ENCODE data around the gene SPTBN1.

The SPTBN1 gene

DNA sequence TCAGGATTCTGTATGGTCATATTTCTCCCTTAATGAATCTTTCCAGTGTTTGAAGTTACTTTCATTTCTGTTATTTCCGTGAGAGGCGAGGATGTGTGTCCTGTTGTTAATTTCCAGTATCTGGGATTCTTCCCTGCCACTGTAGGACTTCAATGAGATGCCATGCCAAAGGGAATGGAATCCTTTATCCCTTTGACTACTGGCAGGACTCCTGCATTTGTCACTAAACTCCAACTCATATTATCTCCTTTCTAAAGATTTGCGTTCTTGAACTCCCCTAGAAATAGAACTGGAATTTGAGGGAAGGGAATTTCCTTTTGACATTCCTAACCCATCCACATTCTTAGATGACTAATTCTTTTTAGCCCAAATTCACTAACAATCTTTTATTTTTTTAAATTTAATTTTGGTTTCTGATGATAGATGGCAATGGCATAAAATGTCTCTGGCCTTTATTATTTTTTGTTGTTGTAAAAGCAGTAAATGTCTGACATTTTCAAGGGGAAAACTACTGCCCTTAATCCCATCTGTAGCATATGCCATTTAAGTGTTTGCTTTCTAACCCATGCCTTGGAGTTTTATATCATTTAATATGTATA, 179.5 kb downstream of the SPTBN1 start:
- TF ChIP-seq, protein P1, sequence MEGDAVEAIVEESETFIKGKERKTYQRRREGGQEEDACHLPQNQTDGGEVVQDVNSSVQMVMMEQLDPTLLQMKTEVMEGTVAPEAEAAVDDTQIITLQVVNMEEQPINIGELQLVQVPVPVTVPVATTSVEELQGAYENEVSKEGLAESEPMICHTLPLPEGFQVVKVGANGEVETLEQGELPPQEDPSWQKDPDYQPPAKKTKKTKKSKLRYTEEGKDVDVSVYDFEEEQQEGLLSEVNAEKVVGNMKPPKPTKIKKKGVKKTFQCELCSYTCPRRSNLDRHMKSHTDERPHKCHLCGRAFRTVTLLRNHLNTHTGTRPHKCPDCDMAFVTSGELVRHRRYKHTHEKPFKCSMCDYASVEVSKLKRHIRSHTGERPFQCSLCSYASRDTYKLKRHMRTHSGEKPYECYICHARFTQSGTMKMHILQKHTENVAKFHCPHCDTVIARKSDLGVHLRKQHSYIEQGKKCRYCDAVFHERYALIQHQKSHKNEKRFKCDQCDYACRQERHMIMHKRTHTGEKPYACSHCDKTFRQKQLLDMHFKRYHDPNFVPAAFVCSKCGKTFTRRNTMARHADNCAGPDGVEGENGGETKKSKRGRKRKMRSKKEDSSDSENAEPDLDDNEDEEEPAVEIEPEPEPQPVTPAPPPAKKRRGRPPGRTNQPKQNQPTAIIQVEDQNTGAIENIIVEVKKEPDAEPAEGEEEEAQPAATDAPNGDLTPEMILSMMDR (conservative IDR thresholded peaks at IDR 0.05): no peak
- TF ChIP-seq ZFX (IDR thresholded peaks at IDR 0.05): no peak
- no peak overlapping the region for H3K27ac ChIP-seq

DNA sequence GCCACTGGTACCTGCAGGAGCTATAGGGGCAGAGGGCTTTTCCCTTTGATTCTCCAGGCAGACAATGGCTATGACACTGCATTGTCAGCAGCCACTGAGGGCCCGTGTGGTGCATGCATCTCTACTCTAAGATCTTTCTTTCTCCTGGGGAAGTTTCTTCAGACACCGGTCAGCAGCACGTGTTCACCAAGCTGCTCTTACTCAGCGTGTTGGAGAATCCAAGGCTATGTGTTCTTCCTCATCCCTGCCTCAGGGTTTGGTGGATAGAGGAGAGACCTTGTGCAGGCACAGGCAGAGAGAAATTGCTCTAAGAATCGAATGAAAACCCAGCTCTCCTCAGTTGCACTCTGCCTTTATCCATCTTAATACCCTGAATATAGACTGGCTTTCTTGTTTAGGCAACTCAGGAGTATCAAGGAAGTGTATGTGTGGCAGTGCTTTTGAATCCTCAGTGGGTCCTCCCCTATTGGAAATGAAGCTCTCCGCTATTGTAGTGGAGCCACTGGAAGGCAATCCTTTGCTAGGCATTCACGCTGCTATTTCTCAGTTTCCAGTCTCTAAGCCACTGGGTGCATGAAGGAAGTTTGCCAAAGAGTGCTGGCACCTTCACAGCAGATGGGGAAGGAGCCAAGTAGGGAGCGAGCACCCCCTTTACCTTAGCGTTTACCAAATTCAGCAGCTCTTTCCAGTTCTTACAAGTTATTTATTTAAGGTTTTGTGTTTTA, 180.4 kb downstream of the SPTBN1 start:
- no peak overlapping the region for H3K27ac ChIP-seq

DNA sequence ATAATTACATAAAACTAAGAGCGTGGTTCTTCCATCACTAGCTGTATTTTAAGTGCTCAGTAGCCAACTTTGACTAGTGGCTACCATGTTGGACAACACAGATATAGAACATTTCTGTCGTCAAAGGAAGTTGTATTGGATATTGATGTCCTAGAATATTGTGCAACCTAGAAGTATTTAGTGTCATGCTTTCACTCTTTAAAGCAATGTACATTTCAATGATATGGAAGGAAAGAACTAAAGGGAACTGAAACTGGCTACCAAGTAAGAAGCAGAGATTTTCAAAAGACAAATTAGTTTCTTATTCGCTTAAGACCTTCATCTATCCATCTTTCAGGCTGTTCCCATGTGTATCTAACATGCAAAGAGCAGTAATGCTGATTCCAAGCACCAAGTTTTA, 182.0 kb downstream of the SPTBN1 start:
- no peak for TF ChIP-seq ZFX (IDR thresholded peaks at IDR 0.05)
- TF ChIP-seq, protein P1 (conservative IDR thresholded peaks at IDR 0.05): no peak
- H3K27ac ChIP-seq: no peak overlapping the region

More for the DNA sequence above, 180.4 kb downstream of the SPTBN1 start:
- TF ChIP-seq ZFX (IDR thresholded peaks at IDR 0.05): no peak
- TF ChIP-seq, protein P1 (conservative IDR thresholded peaks at IDR 0.05): no peak

DNA sequence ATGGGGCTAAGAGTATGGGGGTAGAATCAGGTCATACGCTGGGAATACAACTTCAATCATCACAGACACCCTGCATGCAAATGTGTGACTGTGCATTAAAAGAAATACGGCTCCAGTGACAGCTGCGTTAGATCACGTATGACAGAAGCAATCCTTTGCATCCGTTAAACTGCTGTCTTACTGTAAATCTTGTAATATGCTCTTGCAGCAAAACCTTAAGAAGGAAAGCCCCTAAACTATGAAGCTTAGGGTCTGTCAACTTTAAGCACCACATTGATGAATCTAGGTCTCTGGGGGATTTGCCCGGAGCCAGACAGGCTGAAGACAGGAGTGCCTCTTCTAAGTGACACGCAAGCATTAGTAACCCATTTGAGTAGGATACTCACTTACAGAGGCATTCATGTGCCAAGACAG, 182.7 kb downstream of the SPTBN1 start:
- TF ChIP-seq ZFX (IDR thresholded peaks at IDR 0.05): no peak
- TF ChIP-seq, protein P1 (conservative IDR thresholded peaks at IDR 0.05): no peak
- H3K27ac ChIP-seq: no peak overlapping the region

DNA sequence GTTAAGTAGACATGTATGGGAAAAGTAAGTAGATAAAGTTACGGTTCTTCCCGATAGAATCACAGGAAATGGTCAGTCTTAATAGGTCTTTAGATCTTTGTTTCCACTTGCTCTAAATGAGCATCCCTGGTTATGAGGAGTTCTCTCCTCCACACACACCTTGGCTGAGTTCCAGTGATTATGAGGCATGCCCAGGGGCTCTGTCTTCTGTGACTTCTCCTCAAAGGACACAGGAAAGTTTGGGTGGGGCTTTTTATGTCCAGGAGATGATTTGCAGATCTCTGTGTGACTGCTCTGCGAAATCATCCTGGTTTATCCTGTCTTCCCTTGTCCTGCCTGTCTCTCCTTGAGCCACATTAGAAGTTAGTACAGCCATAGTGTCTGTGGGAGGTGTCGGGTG, 183.5 kb downstream of the SPTBN1 start:
- no peak overlapping the region for H3K27ac ChIP-seq
- TF ChIP-seq, protein P1 (conservative IDR thresholded peaks at IDR 0.05): no peak
- no peak for TF ChIP-seq ZFX (IDR thresholded peaks at IDR 0.05)

DNA sequence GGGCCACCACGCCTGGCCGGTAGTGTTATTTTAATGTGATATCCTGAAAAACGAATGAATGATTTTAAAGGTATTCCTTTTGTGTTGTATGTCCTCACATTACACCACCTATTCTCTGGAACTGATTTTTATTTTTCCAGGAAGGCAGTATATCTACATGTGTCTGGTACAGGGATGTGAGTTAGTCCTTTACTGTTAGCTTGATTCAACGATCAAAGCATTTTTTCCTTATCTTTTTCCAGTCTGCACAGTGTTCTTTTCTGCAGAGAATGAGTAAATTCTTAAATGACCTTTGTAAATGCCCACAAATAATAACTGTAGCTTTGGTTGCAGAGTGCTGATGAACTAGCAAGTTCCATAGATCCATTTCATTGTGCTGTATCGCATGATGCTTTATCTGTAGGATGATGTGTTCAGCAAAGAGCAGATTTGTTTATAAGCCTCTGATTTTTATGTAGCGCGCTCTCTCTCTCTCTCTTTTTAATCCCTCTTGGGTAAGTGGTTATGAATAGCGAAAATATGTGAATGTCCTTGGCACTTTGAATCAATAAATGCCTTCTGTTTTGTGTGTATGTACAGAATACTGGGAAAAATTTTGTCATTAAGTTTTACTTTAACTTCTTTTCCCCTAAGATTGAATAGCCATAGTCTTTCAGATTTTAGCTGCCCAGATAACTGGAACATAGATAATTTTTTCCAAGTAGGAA, 184.9 kb downstream of the SPTBN1 start:
- H3K27ac ChIP-seq: no peak overlapping the region
- no peak for TF ChIP-seq ZFX (IDR thresholded peaks at IDR 0.05)
- TF ChIP-seq, protein P1 (conservative IDR thresholded peaks at IDR 0.05): no peak

DNA sequence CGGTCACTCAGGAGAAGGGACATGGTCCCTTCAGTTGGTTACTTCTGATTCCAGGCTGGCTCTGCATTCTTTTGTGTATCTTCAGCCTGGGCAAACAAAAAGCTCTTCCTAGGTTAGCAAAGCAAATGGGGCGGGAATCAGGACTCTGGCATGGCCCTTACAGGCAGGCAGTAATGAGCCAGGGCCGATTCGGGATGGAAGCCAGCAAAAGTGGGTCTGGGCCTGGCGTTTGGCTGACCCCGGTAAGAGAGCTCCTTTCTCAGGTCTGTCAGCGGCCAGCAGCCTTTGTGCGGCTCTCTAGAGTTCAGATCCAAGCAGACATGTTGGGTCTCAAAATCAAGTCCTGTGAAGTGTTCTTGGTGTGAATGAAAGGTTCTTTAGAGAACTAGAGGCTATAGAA, 185.9 kb downstream of the SPTBN1 start:
- no peak overlapping the region for H3K27ac ChIP-seq
- TF ChIP-seq ZFX (IDR thresholded peaks at IDR 0.05): no peak
- TF ChIP-seq, protein P1 (conservative IDR thresholded peaks at IDR 0.05): no peak

Measured in C4-2B (cell line).